Calu3 (cell line): ENCODE measurements around the gene GRHL1. TPM values are rescaled to one million over a fixed set of nuclear protein-coding genes. Genes with fewer than 3 reads are reported as not detected.

Experiments
- BruUV-seq: library from RNA; stranded (reverse); fragments of 400-500 nt; replicated peaks from 2 replicates; lab custom pipeline; 2021; lab: Mats Ljungman, UMichigan
- CTCF ChIA-PET: fragments of 300-600 bp; sonication (Branson Sonifier 250); formaldehyde crosslinking; loops from one replicate; lab custom pipeline; 2022; ENCODE audit warnings: antibody characterized with exemption; lab: Charles Lee
- DNase-seq: peaks from one replicate; pipeline ENCODE4 v3.0.0; 2022
- H3K27ac Mint-ChIP-seq: one replicate; pipeline ENCODE4 v1.8.0; 2022; ENCODE audit warnings: mixed read lengths; ENCODE audit not compliant: unreplicated experiment
- H3K27me3 Mint-ChIP-seq: one replicate; pipeline ENCODE4 v1.8.0; 2022; ENCODE audit warnings: mixed read lengths; ENCODE audit not compliant: unreplicated experiment
- H3K36me3 Mint-ChIP-seq: one replicate; pipeline ENCODE4 v1.8.0; 2022; ENCODE audit warnings: mild to moderate bottlenecking, moderate library complexity, mixed read lengths; ENCODE audit not compliant: insufficient read depth, unreplicated experiment
- H3K4me1 Mint-ChIP-seq: one replicate; pipeline ENCODE4 v1.8.0; 2022; ENCODE audit warnings: mild to moderate bottlenecking, low read depth, mixed read lengths; ENCODE audit not compliant: unreplicated experiment
- H3K4me3 Mint-ChIP-seq: one replicate; pipeline ENCODE4 v1.8.0; 2022; ENCODE audit warnings: mild to moderate bottlenecking, low read depth, moderate library complexity, mixed read lengths; ENCODE audit not compliant: unreplicated experiment
- H3K9me3 Mint-ChIP-seq: one replicate; pipeline ENCODE4 v1.8.0; 2022; ENCODE audit warnings: low read depth, mixed read lengths; ENCODE audit not compliant: unreplicated experiment
- intact Hi-C: fragments of 100-400 bp; cut with micrococcal nuclease; formaldehyde crosslinking; loops from one replicate; pipeline ENCODE4 v1.10.0; 2022; ENCODE audit not compliant: unreplicated experiment
- total RNA-seq: library from RNA; stranded (reverse); gene quantifications from 2 replicates; pipeline ENCODE4 v1.2.3, GENCODE V29; 2022
- TF ChIP-seq, protein P1 (sequence below): fragments of 200-600 bp; IDR thresholded peaks from one replicate; pipeline ENCODE4 v1.8.0; 2022; ENCODE audit warnings: antibody characterized with exemption; ENCODE audit not compliant: unreplicated experiment

GRHL1 gene
- total RNA-seq, 1 experiment from 2014 or later = 11.7 TPM

DNA sequence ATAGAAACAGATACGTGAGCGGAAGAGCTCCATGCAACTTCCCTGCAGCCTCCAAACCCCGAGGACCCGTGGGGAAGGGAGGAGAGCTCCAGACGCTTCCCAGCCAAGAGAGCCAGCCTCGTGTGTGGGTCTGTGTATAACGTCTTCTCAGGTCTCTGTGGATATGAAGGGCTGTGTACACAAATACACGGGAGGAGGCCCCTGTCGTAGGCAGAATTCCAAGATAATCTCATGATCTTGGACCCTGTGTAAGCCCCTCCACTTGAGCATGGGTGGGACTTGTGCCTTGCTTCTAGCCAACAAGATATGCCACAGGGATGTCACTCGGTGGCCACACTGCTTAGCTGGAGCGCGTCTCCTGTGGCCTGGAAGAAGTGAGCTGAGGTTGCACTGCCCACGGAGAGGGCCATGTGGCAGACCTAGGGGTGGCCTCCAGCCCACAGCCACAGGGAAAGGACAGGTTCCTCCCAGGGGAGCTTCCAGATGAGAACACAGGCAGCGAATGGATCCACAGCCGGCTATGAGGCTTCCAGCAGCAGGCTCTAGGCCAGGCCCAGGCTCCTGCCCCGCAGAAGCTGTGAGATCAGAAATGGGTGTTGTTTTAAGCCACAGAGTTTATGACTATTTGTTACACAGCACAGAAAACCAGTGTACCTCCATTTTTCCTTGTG, 76.3 kb downstream of the GRHL1 start:
- TF ChIP-seq, protein P1, sequence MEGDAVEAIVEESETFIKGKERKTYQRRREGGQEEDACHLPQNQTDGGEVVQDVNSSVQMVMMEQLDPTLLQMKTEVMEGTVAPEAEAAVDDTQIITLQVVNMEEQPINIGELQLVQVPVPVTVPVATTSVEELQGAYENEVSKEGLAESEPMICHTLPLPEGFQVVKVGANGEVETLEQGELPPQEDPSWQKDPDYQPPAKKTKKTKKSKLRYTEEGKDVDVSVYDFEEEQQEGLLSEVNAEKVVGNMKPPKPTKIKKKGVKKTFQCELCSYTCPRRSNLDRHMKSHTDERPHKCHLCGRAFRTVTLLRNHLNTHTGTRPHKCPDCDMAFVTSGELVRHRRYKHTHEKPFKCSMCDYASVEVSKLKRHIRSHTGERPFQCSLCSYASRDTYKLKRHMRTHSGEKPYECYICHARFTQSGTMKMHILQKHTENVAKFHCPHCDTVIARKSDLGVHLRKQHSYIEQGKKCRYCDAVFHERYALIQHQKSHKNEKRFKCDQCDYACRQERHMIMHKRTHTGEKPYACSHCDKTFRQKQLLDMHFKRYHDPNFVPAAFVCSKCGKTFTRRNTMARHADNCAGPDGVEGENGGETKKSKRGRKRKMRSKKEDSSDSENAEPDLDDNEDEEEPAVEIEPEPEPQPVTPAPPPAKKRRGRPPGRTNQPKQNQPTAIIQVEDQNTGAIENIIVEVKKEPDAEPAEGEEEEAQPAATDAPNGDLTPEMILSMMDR = no peak
- Mint-ChIP-seq H3K27me3 (peaks cover 9% of the 10 kb centered on the region), H3K4me3 (no peak overlapping the region), H3K36me3 (no peaks in the 10 kb centered on the region), H3K4me1 (no peaks in the 10 kb centered on the region), H3K27ac (no peak overlapping the region), H3K9me3 (no peaks in the 10 kb centered on the region)
- intact Hi-C loops = no loop called here
- BruUV-seq = no TSS peak
- CTCF ChIA-PET = no interaction called here
- DNase-seq = no peak

- BruUV-seq = no TSS peak
- CTCF ChIA-PET = interaction anchor here (0.6 kb wide), 1 partner anchor 224 kb away, joined by 3 read pairs; no protein-coding TSS in a partner anchor
- intact Hi-C loops = no loop called here
- H3K4me3 Mint-ChIP-seq = no peak overlapping the region
- peaks cover 9% of the 10 kb centered on the region for H3K27me3 Mint-ChIP-seq
- no peak overlapping the region for H3K27ac Mint-ChIP-seq
- TF ChIP-seq, protein P1 = no peak
- H3K36me3 Mint-ChIP-seq = no peaks in the 10 kb centered on the region
- H3K4me1 Mint-ChIP-seq = no peaks in the 10 kb centered on the region
- no peaks in the 10 kb centered on the region for H3K9me3 Mint-ChIP-seq
- no peak for DNase-seq
Observed at GRCh38 chr2:10028407-10028987, 77.0 kb downstream of the GRHL1 start.

DNA sequence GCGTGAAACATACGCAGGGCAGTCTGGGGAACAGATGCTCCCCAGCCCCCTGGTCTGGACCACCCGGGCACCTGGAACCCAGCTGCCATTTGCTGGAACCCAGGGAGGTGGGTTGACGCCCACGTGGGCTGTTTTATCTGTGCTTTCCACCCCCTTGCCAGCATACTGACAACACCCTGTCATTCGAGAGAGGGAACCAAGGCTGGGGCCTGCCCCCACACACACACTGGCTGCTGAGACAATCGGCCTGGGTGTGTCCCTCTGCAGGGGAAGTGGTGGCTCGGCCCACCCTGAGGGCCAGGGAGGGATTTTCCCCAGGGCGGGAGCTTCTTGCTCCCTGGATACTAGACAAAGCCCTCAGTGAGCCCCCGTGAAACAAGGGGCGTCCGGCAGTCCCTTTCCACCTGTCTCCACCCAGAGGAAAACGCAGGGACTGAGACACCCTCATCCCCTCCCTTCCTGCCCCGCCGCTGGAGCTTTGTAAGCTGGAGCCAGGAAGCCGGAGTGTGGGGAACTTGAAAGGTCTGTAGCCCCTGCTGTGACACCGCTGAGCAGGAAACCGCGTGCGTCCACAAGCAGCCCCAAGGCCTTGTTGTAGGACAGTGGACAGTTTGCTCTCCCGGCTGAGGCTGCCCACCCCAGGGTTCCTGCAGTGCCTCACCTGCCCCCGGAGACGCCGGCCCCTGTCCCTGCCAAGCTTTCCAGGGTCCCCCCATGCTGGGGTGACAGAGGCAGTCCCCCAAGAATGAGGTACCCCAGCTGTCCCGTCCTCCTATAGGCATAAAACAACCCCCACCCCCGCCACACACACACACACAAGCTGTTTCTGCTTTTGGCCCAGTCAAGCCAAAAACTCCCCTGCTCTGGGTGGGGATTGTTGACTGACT, 77.7 kb downstream of the GRHL1 start:
- no peak overlapping the region for H3K4me3 Mint-ChIP-seq
- no peaks in the 10 kb centered on the region for H3K36me3 Mint-ChIP-seq
- DNase-seq = peak; percentile 48
- no peaks in the 10 kb centered on the region for H3K9me3 Mint-ChIP-seq
- TF ChIP-seq, protein P1 = no peak
- no peaks in the 10 kb centered on the region for H3K4me1 Mint-ChIP-seq
- H3K27ac Mint-ChIP-seq = no peak overlapping the region
- H3K27me3 Mint-ChIP-seq = peaks cover 9% of the 10 kb centered on the region
- intact Hi-C loops = no loop called here
- no TSS peak for BruUV-seq
- CTCF ChIA-PET = interaction anchor here (0.6 kb wide), 2 partner anchors 89 to 225 kb away, joined by 3 to 9 read pairs; no protein-coding TSS in a partner anchor

DNA sequence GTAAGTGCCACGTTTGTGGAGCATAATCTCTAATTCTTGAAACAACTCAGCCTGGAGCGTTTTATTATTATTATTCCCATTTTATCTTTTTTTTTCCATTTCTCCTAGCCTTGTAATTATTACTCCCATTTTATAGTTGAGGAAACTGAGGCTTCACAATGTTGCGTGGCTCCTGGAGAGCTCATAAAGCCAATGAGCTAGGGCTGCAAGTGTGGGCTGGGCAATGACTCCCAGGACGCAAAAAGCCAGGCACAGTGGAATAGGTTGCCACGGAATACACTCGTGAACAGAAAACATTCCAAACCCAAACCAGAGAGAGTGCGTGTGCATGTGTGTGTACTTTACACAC, 78.4 kb downstream of the GRHL1 start:
- CTCF ChIA-PET = interaction anchor here (0.6 kb wide), 1 partner anchor 88 kb away, joined by 9 read pairs; no protein-coding TSS in a partner anchor
- H3K4me1 Mint-ChIP-seq = no peaks in the 10 kb centered on the region
- no peaks in the 10 kb centered on the region for H3K36me3 Mint-ChIP-seq
- no peaks in the 10 kb centered on the region for H3K9me3 Mint-ChIP-seq
- TF ChIP-seq, protein P1 = no peak
- peaks cover 9% of the 10 kb centered on the region for H3K27me3 Mint-ChIP-seq
- intact Hi-C loops = no loop called here
- BruUV-seq = no TSS peak
- no peak for DNase-seq
- H3K4me3 Mint-ChIP-seq = no peak overlapping the region
- H3K27ac Mint-ChIP-seq = no peak overlapping the region
